ENCODE results near the gene TRIM67.

TRIM67 gene

GRCh38 chr1:231121533-231121932 lies 40.3 kb upstream of the TRIM67 start:
- Histone ChIP-seq H3K9me2 (replicated peaks; ENCODE audit: insufficient read depth, low read length) (no peaks in the 10 kb centered on the region), H3F3A (ENCODE audit: insufficient read depth) (no peaks in the 10 kb centered on the region), H3K4me3 (ENCODE audit: insufficient read depth, low read length, poor library complexity, severe bottlenecking) (no peak overlapping the region), H3K27ac (ENCODE audit: low read depth, low read length) (no peak overlapping the region), H4K20me1 (ENCODE audit: low read depth, low read length) (no peaks in the 10 kb centered on the region), H3K27me3 (ENCODE audit: low read length) (no peaks in the 10 kb centered on the region), H3K36me3 (ENCODE audit: low read length) (no peaks in the 10 kb centered on the region), H2AFZ (ENCODE audit: low read depth, low read length, severe bottlenecking) (no peak overlapping the region), H3K4me2 (ENCODE audit: low read depth, low read length, poor library complexity, severe bottlenecking) (no peak overlapping the region), H3K9ac (ENCODE audit: low read length) (no peak overlapping the region), H3K9me3 (ENCODE audit: insufficient read depth, low read length) (peaks cover 6% of the 10 kb centered on the region; the same call in 1 of the 2 replicates), H3K79me2 (ENCODE audit: insufficient read depth, low read length) (no peaks in the 10 kb centered on the region)
- TF ChIP-seq EZH2phosphoT487 (conservative IDR thresholded peaks at IDR 0.05; ENCODE audit: low read length) (no peak), CTCF (IDR thresholded peaks at IDR 0.05; ENCODE audit: insufficient read depth, low read length, poor library complexity, severe bottlenecking) (no peak)

GRCh38 chr1:231122143-231122542 lies 39.7 kb upstream of the TRIM67 start:
- H3K27me3 ChIP-seq (ENCODE audit: low read length) = no peaks in the 10 kb centered on the region

GRCh38 chr1:231124746-231125145 lies 37.1 kb upstream of the TRIM67 start:
- Histone ChIP-seq H3K9me3 (ENCODE audit: insufficient read depth, low read length) (no peaks in the 10 kb centered on the region), H3K36me3 (ENCODE audit: low read length) (no peaks in the 10 kb centered on the region), H2AFZ (ENCODE audit: low read depth, low read length, severe bottlenecking) (no peak overlapping the region), H3K9ac (ENCODE audit: low read length) (no peak overlapping the region), H4K20me1 (ENCODE audit: low read depth, low read length) (no peaks in the 10 kb centered on the region), H3K4me2 (ENCODE audit: low read depth, low read length, poor library complexity, severe bottlenecking) (no peak overlapping the region), H3F3A (ENCODE audit: insufficient read depth) (no peaks in the 10 kb centered on the region), H3K27me3 (ENCODE audit: low read length) (no peaks in the 10 kb centered on the region), H3K9me2 (replicated peaks; ENCODE audit: insufficient read depth, low read length) (no peaks in the 10 kb centered on the region), H3K79me2 (ENCODE audit: insufficient read depth, low read length) (no peaks in the 10 kb centered on the region), H3K27ac (ENCODE audit: low read depth, low read length) (no peak overlapping the region), H3K4me3 (ENCODE audit: insufficient read depth, low read length, poor library complexity, severe bottlenecking) (no peak overlapping the region)
- TF ChIP-seq EZH2phosphoT487 (conservative IDR thresholded peaks at IDR 0.05; ENCODE audit: low read length) = no peak
- no peak for TF ChIP-seq CTCF (IDR thresholded peaks at IDR 0.05; ENCODE audit: insufficient read depth, low read length, poor library complexity, severe bottlenecking)

More at GRCh38 chr1:231122143-231122542, 39.7 kb upstream of the TRIM67 start:
- no peaks in the 10 kb centered on the region for H3K36me3 ChIP-seq (ENCODE audit: low read length)
- no peak for TF ChIP-seq EZH2phosphoT487 (conservative IDR thresholded peaks at IDR 0.05; ENCODE audit: low read length)
- TF ChIP-seq CTCF (IDR thresholded peaks at IDR 0.05; ENCODE audit: insufficient read depth, low read length, poor library complexity, severe bottlenecking) = no peak
- H3K27ac ChIP-seq (ENCODE audit: low read depth, low read length) = no peak overlapping the region
- no peaks in the 10 kb centered on the region for H3F3A ChIP-seq (ENCODE audit: insufficient read depth)
- no peak overlapping the region for H3K4me3 ChIP-seq (ENCODE audit: insufficient read depth, low read length, poor library complexity, severe bottlenecking)
- no peaks in the 10 kb centered on the region for H3K79me2 ChIP-seq (ENCODE audit: insufficient read depth, low read length)
- no peak overlapping the region for H2AFZ ChIP-seq (ENCODE audit: low read depth, low read length, severe bottlenecking)
- no peaks in the 10 kb centered on the region for H3K9me2 ChIP-seq (replicated peaks; ENCODE audit: insufficient read depth, low read length)
- H4K20me1 ChIP-seq (ENCODE audit: low read depth, low read length) = no peaks in the 10 kb centered on the region
- H3K9me3 ChIP-seq (ENCODE audit: insufficient read depth, low read length) = peaks cover 6% of the 10 kb centered on the region; the same call in 1 of the 2 replicates
- no peak overlapping the region for H3K9ac ChIP-seq (ENCODE audit: low read length)
- H3K4me2 ChIP-seq (ENCODE audit: low read depth, low read length, poor library complexity, severe bottlenecking) = no peak overlapping the region
